PC-9 (cell line): ENCODE data around the gene CD83. TPM values are rescaled to one million over a fixed set of nuclear protein-coding genes. Genes with fewer than 3 reads are reported as not detected.
A peak's percentile ranks its signal among the peaks of the same experiment; 100 is the strongest.

Experiments used
- BruUV-seq: library from RNA; stranded (reverse); fragments of 400-500 nt; replicated peaks from 2 replicates; lab custom pipeline; 2021; lab: Mats Ljungman, UMichigan
- CTCF ChIA-PET: fragments of 300-600 bp; sonication (Branson Sonifier 250); formaldehyde crosslinking; loops from one replicate; lab custom pipeline; 2022; ENCODE audit warnings: antibody characterized with exemption; lab: Charles Lee
- POLR2A ChIA-PET: fragments of 300-600 bp; sonication (Branson Sonifier 250); formaldehyde crosslinking; loops from one replicate; lab custom pipeline; 2022; ENCODE audit warnings: antibody characterized with exemption; ENCODE audit not compliant: unreplicated experiment; lab: Charles Lee
- DNase-seq, 2 experiments: peaks; one replicate each; pipeline versions ENCODE4 v3.0.0 to v3.0.0-alpha.2; 2015 to 2022; ENCODE audit warnings: mixed read lengths in 1 of 2
- H2AFZ ChIP-seq: fragments of 200-600 bp; sonication (generic); 2 replicates; pipeline ENCODE4 v1.8.1; 2017; ENCODE audit warnings: antibody characterized with exemption
- H3F3A ChIP-seq: fragments of 200-600 bp; sonication (generic); 2 replicates; pipeline ENCODE4 v1.8.1; 2017; ENCODE audit warnings: antibody characterized with exemption, mild to moderate bottlenecking, low read depth; ENCODE audit not compliant: insufficient read depth
- H3K27ac ChIP-seq: fragments of 200-600 bp; sonication (generic); 2 replicates; pipeline ENCODE4 v1.6.1; 2016; ENCODE audit warnings: mixed run types
- H3K27me3 ChIP-seq: fragments of 200-600 bp; sonication (generic); 2 replicates; pipeline ENCODE4 v1.6.1; 2016; ENCODE audit warnings: low read depth, mixed run types; ENCODE audit not compliant: insufficient read depth
- H3K36me3 ChIP-seq: fragments of 200-600 bp; sonication (generic); 2 replicates; pipeline ENCODE4 v1.6.1; 2016; ENCODE audit warnings: low read depth, mixed run types
- H3K4me1 ChIP-seq: fragments of 200-600 bp; sonication (generic); replicated peaks from 2 replicates; pipeline ENCODE4 v1.6.1; 2016; ENCODE audit warnings: mixed run types; ENCODE audit not compliant: insufficient read depth
- H3K4me2 ChIP-seq: fragments of 200-600 bp; sonication (generic); 2 replicates; pipeline ENCODE4 v1.6.1; 2017; ENCODE audit warnings: mixed run types
- H3K4me3 ChIP-seq: fragments of 200-600 bp; sonication (generic); 2 replicates; pipeline ENCODE4 v1.6.1; 2016; ENCODE audit warnings: mixed run types
- H3K79me2 ChIP-seq: fragments of 200-600 bp; sonication (generic); 2 replicates; pipeline ENCODE4 v1.6.1; 2017; ENCODE audit warnings: low read depth, mixed run types
- H3K9me2 ChIP-seq: fragments of 200-600 bp; sonication (generic); 2 replicates; pipeline ENCODE4 v1.8.1; 2017; ENCODE audit warnings: mild to moderate bottlenecking; ENCODE audit not compliant: insufficient read depth
- H3K9me3 ChIP-seq: fragments of 200-600 bp; sonication (generic); 2 replicates; pipeline ENCODE4 v1.8.1; 2016; ENCODE audit warnings: low read depth; ENCODE audit not compliant: insufficient read depth
- H4K20me1 ChIP-seq: fragments of 200-600 bp; sonication (generic); 2 replicates; pipeline ENCODE4 v1.8.1; 2017; ENCODE audit not compliant: insufficient read depth
- EZH2 ChIP-seq: fragments of 200-600 bp; sonication (generic); IDR thresholded peaks from 2 replicates; pipeline ENCODE4 v1.8.0; 2017; ENCODE audit warnings: antibody characterized with exemption, low read depth
- intact Hi-C: fragments of 100-400 bp; cut with micrococcal nuclease; formaldehyde crosslinking; loops from one replicate; pipeline ENCODE4 v1.10.0; 2022; ENCODE audit not compliant: unreplicated experiment
- total RNA-seq: library from RNA; stranded (reverse); gene quantifications from 2 replicates; pipeline ENCODE4 v1.2.3, GENCODE V29; 2021
- TF ChIP-seq, protein P1 (sequence below): fragments of 200-600 bp; sonication (generic); conservative IDR thresholded peaks from 2 replicates; pipeline ENCODE4 v1.6.1; 2017; ENCODE audit warnings: mixed run types, antibody characterized with exemption, mild to moderate bottlenecking, moderate library complexity

CD83 gene
- total RNA-seq, 1 experiment from 2014 or later = 3.6 TPM

DNA sequence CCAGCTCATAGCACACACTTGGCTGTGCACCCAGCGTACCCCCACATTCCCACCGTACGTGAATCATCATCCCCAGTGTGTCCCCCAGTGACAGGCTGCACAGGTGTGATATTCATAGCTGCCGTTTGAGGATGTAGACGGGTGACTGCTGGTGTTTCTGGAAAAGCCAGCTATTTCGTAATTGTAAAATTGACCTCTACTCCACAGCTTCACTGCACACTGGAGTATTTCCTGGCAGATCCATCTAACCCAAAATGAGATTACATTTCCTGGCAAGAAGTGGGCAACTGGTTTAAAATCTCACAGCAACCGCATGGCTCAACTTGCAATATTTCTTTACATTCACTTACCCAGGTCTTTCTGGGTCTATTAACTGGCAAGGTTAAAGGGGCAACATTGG, 30.3 kb downstream of the CD83 start:
- Histone ChIP-seq H3K4me1 (peaks cover 12% of the 10 kb centered on the region), H3K9me2 (no peaks in the 10 kb centered on the region), H3K36me3 (no peaks in the 10 kb centered on the region), H3K27ac (no peak overlapping the region), H3K79me2 (no peaks in the 10 kb centered on the region), H3K27me3 (no peaks in the 10 kb centered on the region), H3K4me3 (no peak overlapping the region), H2AFZ (peak overlapping the region; percentile 25; the same call in 1 of the 2 replicates), H3K4me2 (peak overlapping the region; percentile 30), H3K9me3 (no peaks in the 10 kb centered on the region), H3F3A (no peaks in the 10 kb centered on the region), H4K20me1 (no peaks in the 10 kb centered on the region)
- ChIA-PET POLR2A (no interaction called here), CTCF (no interaction called here)
- intact Hi-C loops = loop anchor here (5.0 kb wide), 1 partner anchor 1474 kb away; no protein-coding TSS in a partner anchor
- DNase-seq = peak in 1 of 2 experiments; percentile 48
- TF ChIP-seq EZH2 = no peak
- TF ChIP-seq, protein P1, sequence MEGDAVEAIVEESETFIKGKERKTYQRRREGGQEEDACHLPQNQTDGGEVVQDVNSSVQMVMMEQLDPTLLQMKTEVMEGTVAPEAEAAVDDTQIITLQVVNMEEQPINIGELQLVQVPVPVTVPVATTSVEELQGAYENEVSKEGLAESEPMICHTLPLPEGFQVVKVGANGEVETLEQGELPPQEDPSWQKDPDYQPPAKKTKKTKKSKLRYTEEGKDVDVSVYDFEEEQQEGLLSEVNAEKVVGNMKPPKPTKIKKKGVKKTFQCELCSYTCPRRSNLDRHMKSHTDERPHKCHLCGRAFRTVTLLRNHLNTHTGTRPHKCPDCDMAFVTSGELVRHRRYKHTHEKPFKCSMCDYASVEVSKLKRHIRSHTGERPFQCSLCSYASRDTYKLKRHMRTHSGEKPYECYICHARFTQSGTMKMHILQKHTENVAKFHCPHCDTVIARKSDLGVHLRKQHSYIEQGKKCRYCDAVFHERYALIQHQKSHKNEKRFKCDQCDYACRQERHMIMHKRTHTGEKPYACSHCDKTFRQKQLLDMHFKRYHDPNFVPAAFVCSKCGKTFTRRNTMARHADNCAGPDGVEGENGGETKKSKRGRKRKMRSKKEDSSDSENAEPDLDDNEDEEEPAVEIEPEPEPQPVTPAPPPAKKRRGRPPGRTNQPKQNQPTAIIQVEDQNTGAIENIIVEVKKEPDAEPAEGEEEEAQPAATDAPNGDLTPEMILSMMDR = no peak
- BruUV-seq = no TSS peak

DNA sequence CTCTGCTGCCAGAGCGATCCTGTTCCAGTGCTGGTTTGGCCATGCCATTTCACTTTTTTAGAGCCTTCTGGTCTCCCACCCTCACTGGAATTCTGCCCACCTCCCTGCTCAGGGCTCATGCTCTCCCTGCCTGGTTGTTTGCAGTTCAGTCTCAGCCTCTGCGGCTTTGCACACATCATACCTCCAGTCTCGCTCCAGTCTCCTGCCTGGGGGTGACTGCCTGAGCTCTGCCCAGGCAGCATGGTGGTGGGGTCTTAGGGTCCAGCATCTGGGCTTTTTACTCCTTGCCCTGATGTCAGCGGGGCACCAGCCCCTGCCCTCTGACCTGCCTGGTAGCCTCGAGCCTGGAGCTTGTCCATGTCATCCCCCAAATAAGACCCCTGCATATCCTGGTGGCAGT, 30.9 kb downstream of the CD83 start:
- Histone ChIP-seq H3F3A (no peaks in the 10 kb centered on the region), H3K4me2 (peak overlapping the region; percentile 30; the same call in 1 of the 2 replicates), H2AFZ (no peak overlapping the region), H3K9me2 (no peaks in the 10 kb centered on the region), H3K27ac (no peak overlapping the region), H3K79me2 (no peaks in the 10 kb centered on the region), H3K4me1 (peaks cover 12% of the 10 kb centered on the region), H3K36me3 (no peaks in the 10 kb centered on the region), H3K4me3 (no peak overlapping the region), H3K9me3 (no peaks in the 10 kb centered on the region), H3K27me3 (no peaks in the 10 kb centered on the region), H4K20me1 (no peaks in the 10 kb centered on the region)
- BruUV-seq = no TSS peak
- intact Hi-C loops = loop anchor here (5.0 kb wide), 1 partner anchor 1474 kb away; no protein-coding TSS in a partner anchor
- CTCF ChIA-PET = no interaction called here
- DNase-seq = no peak
- TF ChIP-seq, protein P1 = no peak
- TF ChIP-seq EZH2 = no peak
- POLR2A ChIA-PET = no interaction called here

DNA sequence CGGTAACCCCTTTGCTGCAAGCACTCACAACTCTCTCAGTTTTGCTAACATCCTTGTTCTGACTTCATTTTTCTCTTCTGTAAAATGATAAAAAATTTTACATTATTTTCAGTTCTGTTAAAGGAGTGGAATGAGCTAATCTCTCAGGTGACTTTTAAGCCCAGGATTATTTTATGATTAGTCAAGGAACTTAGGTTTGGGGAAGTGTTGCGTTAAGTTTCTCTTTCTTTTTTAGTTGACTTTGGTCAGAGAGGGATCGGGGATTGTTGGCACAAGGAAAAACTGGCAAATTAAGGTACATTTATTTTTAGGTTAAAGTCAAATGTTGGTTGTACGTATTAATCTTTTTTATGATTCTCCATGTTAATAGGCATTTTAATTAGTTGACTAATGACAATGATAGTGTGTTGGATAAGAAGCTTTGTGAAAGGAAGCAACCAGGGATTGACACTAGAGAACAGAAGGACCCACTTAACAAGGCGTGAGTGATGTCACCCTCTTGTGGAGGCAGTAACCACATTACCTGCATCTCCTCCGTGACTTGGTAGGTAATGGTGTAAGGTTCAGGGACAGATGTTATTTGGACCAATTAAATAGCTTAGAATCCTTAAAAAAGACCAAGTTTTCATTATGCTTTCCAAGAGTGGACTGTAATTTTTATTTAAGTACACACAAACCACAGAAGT, 31.6 kb downstream of the CD83 start:
- no peak for DNase-seq
- TF ChIP-seq EZH2 = no peak
- TF ChIP-seq, protein P1 = no peak
- Histone ChIP-seq H4K20me1 (no peaks in the 10 kb centered on the region), H3F3A (no peaks in the 10 kb centered on the region), H3K27me3 (no peaks in the 10 kb centered on the region), H3K9me3 (no peaks in the 10 kb centered on the region), H3K9me2 (no peaks in the 10 kb centered on the region), H3K27ac (no peak overlapping the region), H3K4me1 (peaks cover 12% of the 10 kb centered on the region), H3K36me3 (no peaks in the 10 kb centered on the region), H3K79me2 (no peaks in the 10 kb centered on the region), H3K4me2 (no peak overlapping the region), H2AFZ (no peak overlapping the region), H3K4me3 (no peak overlapping the region)
- no TSS peak for BruUV-seq
- ChIA-PET POLR2A (no interaction called here), CTCF (no interaction called here)
- intact Hi-C loops = loop anchor here (5.0 kb wide), 1 partner anchor 1473 kb away; no protein-coding TSS in a partner anchor
